GM12801 (cell line): Measurements from ENCODE around the gene KIAA1191.

Source experiments
- TF ChIP-seq, protein P1 (sequence below): IDR thresholded peaks from one replicate; pipeline ENCODE4 v1.5.1; 2011; ENCODE audit warnings: control low read depth; ENCODE audit not compliant: insufficient read length; ENCODE audit errors: extremely low read depth

KIAA1191 gene

DNA sequence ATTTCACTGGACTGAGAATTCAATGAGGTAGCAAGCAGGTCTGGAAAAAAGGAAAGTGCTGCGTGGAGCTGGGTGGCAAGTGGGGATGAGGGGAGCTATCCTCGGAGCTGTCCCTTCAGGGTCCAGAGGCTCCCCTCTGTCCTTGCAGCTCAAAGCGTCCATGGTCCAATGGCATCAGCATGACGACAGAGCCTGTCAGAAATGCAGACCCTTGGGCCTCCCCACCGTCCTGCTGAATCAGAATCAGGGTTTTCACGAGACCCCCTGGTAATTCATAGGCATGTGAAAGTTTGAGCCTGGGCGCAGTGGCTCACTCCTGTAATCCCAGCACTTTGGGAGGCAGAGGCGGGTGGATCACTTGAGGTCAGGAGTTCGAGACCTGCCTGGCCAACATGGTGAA lies 32.5 kb upstream of the KIAA1191 start:
- TF ChIP-seq, protein P1, sequence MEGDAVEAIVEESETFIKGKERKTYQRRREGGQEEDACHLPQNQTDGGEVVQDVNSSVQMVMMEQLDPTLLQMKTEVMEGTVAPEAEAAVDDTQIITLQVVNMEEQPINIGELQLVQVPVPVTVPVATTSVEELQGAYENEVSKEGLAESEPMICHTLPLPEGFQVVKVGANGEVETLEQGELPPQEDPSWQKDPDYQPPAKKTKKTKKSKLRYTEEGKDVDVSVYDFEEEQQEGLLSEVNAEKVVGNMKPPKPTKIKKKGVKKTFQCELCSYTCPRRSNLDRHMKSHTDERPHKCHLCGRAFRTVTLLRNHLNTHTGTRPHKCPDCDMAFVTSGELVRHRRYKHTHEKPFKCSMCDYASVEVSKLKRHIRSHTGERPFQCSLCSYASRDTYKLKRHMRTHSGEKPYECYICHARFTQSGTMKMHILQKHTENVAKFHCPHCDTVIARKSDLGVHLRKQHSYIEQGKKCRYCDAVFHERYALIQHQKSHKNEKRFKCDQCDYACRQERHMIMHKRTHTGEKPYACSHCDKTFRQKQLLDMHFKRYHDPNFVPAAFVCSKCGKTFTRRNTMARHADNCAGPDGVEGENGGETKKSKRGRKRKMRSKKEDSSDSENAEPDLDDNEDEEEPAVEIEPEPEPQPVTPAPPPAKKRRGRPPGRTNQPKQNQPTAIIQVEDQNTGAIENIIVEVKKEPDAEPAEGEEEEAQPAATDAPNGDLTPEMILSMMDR, result no peak

DNA sequence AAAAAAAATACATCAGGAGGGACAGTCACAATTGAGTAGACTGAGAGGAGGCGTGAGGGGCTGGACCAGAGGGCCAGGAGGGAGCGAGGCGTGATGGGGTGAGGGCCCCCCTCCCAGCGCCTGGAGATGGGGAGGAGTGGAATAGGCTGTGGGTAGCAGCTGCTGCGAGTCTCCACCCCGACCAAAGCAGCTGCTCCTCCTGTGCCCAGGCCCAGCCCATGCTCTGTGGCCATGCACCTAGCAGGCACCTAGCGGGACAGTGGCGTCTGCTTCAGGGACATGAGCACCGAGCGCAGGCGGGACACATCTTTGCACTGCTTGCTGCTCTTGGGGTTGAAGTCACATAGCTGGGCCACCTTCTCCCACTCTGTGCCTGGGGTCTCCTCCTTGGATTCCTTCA lies 31.0 kb upstream of the KIAA1191 start:
- TF ChIP-seq, protein P1, result no peak

DNA sequence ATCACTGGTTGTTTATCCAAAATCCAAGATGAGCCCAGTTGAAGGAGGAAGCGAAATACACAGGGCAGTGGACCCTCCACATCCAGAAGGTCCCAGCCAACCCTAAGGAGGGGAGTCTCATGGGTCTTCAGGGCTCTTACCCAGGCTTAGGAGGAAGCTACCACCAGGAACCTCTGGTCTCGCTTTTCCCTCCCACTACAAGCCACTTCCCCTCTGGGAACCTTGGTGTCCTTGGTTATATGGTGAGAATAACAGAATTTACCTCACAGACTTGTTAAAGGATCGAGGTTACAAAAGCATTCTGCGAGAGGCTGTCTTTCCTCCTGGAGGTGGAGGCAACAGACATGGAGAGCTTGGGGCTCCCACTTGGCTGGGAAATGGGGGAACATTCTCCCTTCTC lies 30.4 kb upstream of the KIAA1191 start:
- TF ChIP-seq, protein P1, result no peak

DNA sequence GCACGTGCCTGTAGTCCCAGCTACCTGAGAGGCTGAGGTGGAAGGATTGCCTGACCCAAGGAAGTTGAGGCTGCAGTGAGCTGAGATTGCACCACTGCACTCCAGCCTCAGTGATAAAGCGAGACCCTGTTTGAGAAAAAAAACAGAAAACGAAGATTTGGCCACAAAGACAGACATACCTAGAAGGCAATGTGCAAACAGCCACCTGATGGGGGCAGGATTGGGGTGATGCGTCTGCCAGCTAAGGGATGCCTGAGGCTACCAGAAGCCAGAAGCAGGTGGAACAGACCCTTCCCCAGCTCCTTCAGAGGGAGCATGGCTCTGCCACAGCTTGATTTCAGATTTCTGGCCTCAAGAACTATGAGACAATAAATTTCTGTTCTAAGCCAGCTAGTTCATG lies 29.9 kb upstream of the KIAA1191 start:
- TF ChIP-seq, protein P1, result no peak

DNA sequence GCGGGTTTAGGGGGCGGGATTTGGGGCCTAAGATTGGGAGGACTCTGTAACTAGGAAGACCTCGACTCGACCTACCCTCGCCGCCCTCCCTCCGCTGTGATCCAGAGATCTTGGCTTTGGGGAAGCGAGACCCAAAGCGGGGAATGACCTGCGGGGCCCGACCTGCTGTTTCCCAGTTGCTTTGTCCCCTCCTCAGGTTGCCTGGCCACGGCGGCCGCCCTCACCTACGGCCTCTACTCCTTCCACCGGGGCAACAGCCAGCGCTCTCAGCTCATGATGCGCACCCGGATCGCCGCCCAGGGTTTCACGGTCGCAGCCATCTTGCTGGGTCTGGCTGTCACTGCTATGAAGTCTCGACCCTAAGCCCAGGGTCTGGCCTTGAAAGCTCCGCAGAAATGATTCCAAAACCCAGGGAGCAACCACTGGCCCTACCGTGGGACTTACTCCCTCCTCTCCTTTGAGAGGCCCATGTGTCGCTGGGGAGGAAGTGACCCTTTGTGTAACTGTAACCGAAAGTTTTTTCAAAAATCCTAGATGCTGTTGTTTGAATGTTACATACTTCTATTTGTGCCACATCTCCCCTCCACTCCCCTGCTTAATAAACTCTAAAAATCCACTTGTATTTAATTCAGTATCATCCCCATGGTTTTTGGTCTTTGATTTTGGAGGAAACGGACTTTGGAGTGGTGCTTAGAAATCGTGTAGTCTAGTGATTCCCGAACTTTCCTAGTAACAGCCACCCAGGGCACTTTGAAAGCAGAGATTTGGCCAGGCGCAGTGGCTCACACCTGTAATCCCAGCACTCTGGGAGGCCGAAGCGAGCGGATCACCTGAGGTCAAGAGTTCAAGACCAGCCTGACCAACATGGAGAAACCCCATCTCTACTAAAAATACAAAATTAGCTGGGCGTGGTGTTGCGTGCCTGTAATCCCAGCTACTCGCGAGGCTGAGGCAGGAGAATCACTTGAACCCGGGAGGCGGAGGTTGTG lies 27.9 kb upstream of the KIAA1191 start:
- TF ChIP-seq, protein P1, result no peak

DNA sequence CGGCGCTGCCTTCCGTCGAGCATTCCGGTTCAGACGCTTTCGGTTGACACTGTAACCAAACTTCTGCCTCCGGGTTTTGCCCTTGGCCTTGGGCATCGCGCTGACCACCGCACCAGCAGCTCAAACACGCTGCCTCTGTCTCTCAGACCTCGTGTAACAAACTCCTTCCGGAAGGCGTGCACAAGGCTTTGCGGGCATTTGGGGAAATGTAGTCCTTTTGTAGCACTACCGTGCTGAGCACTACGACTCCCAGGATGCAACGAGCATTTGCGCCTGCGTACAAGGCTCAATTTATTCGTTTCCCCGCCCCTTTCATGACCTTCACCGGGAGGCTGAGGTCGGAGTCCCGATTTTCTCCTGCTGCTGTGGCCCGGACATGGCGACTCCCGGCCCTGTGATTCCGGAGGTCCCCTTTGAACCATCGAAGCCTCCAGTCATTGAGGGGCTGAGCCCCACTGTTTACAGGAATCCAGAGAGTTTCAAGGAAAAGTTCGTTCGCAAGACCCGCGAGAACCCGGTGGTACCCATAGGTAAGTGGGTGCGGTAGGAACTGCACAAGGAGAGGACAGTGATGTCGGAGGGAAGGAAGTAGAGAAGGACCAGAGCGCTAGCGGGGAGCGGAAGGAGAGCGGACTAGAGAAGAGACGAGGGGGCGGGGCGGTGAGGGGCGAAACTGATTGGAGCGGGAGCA lies 27.0 kb upstream of the KIAA1191 start, which contains the start of the genes HIGD2A and NOP16:
TSS of gene HIGD2A (plus strand) at position 308 of the 691 bp plus-strand sequence. CDS start at position 377, 69 bp downstream.
TSS of gene NOP16 (minus strand) at position 155 of the 691 bp plus-strand sequence. CDS start at position 96, 59 bp downstream.
- TF ChIP-seq, protein P1, result no peak

DNA sequence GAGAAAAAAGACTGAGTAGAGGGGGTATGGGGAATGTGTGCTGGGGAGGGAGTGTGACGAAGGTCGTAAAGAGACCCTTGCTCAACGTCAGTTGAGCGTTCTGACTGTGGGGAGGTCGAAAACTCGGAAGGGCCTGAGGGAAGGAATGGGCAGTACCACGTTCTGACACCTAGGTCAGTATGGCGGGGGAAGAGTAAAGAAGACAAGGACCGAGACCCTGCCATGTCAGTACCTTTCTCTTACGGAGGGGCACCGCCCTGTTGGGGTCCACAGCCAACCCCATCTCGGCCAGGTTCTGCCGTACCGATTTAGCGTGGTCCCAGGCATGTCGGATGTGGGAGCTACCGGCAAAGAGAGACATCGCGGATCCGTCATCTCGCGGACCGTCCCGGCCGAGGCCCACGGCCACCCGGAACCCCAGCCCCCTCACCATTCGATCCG lies 26.5 kb upstream of the KIAA1191 start:
- TF ChIP-seq, protein P1, result no peak
